COR-L47 (cell line): ENCODE data around the gene VASN.

Experiments
- DNase-seq: peaks from one replicate; lab custom pipeline; 2025; lab: John Stamatoyannopoulos, UW

Gene VASN

GRCh38 chr16:4403133-4403949 is 31.7 kb downstream of the VASN start:
- DNase-seq: no peak

GRCh38 chr16:4404247-4404966 is 32.8 kb downstream of the VASN start:
- DNase-seq: no peak

DNA sequence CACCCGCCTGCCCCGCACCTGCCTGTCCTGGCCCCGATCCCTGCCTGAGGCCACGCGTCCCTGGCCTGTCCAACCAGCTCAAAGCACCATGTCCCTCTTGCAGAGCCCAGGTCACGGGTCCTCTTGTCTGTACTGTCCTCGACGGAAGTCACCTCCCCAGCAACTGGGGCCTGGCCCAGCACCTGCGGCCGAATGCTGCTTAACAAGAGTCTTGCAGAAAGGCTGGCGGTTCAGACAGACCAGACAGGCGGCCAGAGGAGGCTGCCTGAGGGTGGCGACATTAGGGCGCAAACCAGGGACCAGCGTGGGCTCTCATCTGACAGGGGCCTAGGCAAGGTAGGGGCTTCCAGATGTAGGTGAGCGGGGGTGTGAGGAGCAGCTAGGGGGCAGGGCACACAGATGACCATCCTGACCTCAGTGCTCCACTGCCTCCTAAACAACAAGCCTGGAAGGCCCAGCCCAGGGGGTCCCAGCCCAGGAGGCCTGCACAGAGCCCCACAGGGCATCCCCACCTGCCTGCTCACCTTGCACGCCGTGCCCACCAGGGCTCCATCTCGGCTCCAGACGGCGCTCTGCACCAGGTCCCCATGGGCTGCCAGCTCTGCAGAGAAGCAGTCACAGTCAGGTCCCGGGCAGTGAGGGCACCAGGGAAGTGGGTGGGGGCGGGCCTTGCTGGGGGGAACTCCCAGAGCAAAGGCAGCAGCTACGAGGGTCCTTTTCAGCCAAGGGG is 33.5 kb downstream of the VASN start:
- no peak for DNase-seq

DNA sequence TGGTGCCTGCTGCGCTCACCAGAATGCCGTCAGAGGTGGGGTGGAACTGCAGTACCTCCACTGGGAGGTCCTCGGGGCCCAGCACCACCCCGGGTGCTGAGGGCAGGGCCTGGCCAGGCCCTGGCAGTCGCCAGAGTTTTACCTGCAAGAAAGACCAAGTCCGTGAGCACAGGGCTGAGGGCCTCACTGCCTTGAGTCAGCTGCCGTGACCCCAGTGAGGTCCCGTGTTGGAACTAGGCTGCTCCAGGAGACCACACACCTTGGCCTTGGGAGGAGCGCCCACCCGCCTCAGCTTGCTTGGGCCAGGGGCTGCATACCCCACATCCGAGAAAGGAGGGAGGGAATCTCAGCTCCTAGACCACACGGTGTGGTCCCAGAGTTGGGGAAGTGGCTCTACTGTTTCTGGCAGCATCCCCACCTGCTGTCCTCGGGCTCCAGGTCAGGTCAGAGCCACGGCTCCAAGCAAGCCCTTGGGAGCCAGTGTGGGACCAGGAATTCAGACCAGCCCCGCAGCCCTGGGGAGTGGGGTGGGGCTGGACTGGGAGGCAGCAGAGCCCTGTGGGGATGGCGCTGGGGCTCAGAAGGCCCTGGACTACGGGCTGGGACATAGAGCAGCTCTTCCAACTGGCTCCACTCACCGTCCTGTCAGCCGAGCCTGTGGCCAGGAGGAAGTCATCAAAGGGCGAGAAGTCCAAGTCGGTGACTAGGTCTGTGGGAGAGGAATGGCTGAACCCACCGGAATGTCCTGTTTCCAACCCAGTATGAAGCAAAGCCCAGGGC is 36.1 kb downstream of the VASN start:
- DNase-seq: no peak

DNA sequence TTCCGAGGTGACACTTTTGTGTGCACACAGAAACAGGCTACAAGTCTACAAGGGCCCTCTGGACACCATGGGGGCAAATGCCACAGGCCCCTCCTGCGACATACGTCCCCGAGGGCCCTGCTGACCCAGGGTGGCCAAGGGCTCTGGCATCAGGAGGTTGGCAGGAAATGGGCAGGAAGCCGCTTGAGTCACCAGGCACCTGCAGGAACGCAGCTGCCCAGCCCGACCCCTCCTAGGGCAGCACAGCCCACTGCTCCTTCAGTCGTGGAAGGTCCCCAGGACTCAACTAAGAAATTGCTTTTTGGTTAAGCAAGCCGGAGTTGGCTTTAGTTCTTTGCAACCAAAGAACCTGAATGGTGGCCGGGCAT is 36.7 kb downstream of the VASN start:
- no peak for DNase-seq

DNA sequence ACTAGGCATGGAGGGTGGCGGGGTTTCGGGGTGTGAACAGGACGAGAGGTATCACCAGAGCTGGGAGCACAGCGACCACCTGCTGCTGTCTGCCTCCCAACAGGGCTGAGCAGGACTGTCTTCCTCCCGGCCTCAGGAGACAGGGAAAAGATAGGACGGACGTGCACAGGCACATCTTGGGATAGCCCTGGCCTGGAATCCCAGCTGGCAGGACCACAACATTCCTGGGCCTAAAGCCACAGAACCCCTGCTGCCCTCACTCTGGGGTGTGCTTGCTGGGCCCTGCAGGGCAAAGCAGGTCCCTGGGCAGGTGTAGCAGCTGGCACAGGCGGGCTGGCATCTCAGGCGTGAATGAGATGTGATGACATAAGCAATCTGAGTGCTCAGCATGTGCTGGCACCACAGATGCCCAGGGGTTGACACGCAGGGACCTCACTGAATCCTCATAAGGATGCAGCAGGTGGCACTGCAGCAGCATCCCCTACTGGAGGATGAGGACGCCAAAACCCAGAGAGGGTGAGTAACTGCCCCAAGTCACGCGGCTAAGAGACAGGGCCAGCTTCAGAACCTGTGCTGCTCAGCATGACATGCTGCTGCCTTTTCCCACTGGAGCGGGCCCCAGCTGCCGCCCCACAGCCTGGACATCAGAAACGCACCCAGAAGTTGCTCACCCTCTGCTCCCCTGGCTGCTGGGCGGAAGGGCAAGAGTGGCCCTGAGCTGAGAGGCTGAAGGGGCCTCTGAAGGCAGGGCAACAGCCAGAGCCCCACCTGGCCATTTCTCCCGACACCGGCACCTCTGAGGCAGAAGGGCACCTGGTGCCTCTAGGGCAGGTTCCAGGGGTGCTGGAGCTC is 37.7 kb downstream of the VASN start:
- DNase-seq: no peak

- DNase-seq: peak; percentile 59
Measured at GRCh38 chr16:4410335-4411075, 38.9 kb downstream of the VASN start.

DNA sequence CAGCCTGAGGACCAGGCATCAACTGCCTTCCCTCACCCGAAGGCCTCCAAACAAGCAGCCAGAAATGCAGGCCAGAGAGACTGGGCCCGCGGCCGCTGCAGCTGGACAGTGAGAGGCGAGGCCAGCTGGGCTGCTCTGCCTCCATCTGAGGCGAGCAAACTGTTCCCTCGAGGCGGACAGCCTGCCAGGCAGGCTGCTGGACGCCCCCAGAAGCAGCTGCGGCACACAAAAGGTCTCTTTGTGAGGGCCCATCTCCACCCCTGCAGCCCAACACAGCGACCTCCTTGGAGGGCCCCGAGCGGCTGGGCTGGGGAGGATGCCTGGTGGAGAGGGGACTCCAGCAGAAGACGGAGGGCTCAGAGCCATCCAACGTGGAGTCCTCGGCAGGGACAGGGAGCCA is 40.0 kb downstream of the VASN start:
- no peak for DNase-seq

GRCh38 chr16:4412159-4412558 is 40.5 kb downstream of the VASN start:
- no peak for DNase-seq

DNA sequence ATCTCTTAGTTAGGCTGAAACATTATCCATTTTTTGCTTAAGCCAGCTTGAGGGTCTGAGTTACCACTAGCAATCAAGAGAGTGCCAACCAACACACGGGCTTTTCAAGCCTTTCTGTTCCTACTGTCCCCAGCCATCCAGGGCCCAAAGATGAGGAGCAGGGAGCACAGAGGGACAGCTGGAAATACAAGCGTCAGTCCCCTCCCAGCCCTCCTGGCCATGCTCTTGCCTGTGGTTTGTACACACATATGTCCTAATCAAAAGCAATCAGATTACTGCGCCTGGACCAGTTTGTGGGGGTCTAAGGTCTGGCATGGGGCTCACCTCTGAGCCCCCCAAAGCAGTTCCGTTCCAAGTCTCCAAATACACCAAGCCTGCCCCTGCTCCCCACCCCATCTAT is 41.2 kb downstream of the VASN start:
- DNase-seq: no peak

- DNase-seq: peak; percentile 58
Measured at GRCh38 chr16:4414187-4414917, 42.7 kb downstream of the VASN start.

DNA sequence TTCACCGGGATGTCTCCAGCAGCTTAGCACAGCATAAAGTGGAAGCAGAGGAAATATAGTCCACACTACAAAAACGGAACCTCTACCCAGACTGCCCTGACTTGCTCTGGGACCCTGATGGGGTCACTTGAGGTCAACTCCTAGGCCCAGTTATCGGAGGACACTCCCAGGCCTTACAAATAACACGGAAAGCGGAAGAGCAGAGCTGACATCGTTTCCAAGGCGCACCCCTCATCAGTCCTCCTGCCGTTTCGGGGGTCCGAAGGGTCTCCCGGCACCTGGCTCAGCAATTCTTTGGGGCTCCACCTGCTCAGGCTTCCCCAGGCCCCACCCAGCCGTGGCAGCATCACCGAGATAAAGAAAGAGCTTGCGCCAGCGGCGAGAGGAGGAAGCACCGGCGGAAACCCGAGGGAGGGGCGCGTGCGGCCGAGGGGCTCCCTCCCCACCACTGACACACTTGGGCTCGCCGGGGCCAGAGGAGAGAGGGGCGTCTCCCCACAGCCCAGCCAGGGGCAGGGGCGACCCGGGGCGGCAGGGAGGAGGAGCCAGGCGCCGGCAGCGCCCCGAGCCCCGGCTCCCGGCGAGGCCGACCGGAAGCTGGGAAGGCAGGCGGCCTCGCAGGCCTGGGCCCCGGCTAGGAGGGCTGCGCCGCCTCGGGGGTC is 44.0 kb downstream of the VASN start:
- DNase-seq: no peak

GRCh38 chr16:4416200-4417032 is 44.8 kb downstream of the VASN start, which contains the start of gene CORO7:
Gene CORO7, minus strand, starts transcription at chr16:4416596. Its CDS starts 78 bp downstream, at chr16:4416518.
- peak; percentile 94 for DNase-seq

GRCh38 chr16:4419402-4419959 is 47.8 kb downstream of the VASN start:
- no peak for DNase-seq

DNA sequence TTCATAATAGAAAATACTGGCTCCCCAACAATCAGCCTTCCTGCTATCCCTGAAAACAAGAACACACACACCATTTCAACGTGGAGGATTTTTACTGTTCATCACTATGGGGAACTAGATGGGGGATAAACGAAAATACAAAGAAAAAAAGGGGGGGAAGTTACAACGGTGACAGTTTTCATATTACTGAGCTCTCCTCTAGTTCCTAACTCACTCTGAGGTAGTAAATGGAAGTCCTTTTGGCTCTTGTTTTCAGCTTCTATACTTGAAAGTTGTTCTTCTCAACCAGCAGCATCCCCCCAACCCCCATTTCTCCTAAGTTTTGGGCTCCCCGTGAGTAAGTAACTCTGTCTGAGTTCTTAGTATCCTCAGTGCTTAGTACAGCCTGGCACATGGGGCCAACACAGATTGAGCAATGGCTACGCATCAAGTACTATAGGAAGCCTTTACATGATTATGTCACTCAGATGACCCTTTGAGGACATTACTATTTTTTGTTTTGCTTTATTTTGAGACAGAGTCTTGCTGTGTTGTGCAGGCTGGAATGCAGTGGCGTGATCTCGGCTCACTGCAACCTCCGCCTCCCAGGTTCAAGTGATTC is 49.0 kb downstream of the VASN start:
- no peak for DNase-seq

DNA sequence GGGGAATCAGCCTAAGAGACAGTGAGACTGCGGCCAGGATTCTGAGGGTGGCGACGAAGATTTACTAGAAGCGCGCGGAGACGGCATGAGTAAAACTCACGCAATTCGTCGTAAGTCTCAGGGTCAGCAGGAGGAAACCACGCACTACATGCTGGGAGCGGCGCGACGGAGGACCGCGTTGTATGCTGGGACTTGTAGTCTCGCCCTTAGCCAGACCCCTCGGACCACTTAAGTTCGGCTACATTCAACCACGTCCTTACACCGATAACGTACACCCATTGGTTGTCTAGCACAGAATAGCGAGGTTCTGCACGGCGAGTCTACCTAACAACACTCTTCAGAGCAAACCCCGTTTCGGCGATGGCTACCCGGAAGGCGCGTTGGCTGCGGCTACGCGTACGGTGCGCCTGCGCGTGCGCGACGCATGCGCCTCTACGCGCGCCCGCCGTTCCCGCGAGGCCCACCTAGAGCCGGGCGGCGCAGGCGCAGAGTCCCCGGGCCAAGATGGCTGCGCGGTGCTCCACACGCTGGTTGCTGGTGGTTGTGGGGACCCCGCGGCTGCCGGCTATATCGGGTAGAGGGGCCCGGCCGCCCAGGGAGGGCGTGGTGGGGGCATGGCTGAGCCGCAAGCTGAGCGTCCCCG is 53.9 kb downstream of the VASN start, which contains the start of gene DNAJA3:
TSS of gene DNAJA3 (plus strand) at position 491 of the 643 bp plus-strand sequence. CDS start at position 505, 14 bp downstream.
- peak; percentile 92 for DNase-seq
